SK-N-SH (cell line): Measurements from ENCODE around the gene ST7. TPM values are rescaled to one million over a fixed set of nuclear protein-coding genes. Genes with fewer than 3 reads are reported as not detected.

Experiments
- CTCF ChIA-PET: fragments of 300-600, 350-600 bp; formaldehyde crosslinking; extraction: SDS; loops from one replicate; lab custom pipeline; 2021; lab: Yijun Ruan, JAX
- POLR2A ChIA-PET: fragments of 350-600 bp; sonication (Branson Sonifier 250); formaldehyde crosslinking; extraction: SDS; loops from one replicate; lab custom pipeline; 2020; ENCODE audit warnings: antibody characterized with exemption, inconsistent platforms; lab: Yijun Ruan, JAX
- DNase-seq: peaks from one replicate; pipeline ENCODE4 v3.0.0; 2012
- H2AFZ ChIP-seq: fragments of 200-600 bp; sonication (generic); 2 replicates; pipeline ENCODE4 v1.8.1; 2016; ENCODE audit warnings: antibody characterized with exemption, mild to moderate bottlenecking, low read depth
- H3F3A ChIP-seq: fragments of 200-600 bp; sonication (generic); replicated peaks from 2 replicates; pipeline ENCODE3; 2016; ENCODE audit warnings: antibody characterized with exemption, mild to moderate bottlenecking; ENCODE audit not compliant: insufficient read depth
- H3K27ac ChIP-seq, 2 experiments: fragments of 200-500 bp in 1 of 2; fragments of 200-600 bp in 1 of 2; sonication (Bioruptor generic) in 1 of 2; sonication (generic), shearing (Covaris generic) in 1 of 2; 2 replicates each; pipeline versions ENCODE4 v1.5.1 to v1.6.1; 2014 to 2016; ENCODE audit warnings: low read depth in 2 of 2, inconsistent platforms in 1 of 2, low read length in 1 of 2, mild to moderate bottlenecking in 1 of 2, mixed read lengths in 1 of 2
- H3K27me3 ChIP-seq: fragments of 200-600 bp; sonication (generic), shearing (Covaris generic); 2 replicates; pipeline ENCODE4 v1.6.1; 2016; ENCODE audit warnings: mixed run types; ENCODE audit not compliant: insufficient read depth
- H3K36me3 ChIP-seq, 2 experiments: fragments of 200-500 bp in 1 of 2; fragments of 200-600 bp in 1 of 2; sonication (Bioruptor generic) in 1 of 2; sonication (generic) in 1 of 2; replicated peaks in 1 of 2; 2 replicates each; pipeline versions ENCODE3 to v1.5.1; 2014 to 2016; ENCODE audit warnings: low read length in 1 of 2, mild to moderate bottlenecking in 1 of 2; ENCODE audit not compliant: insufficient read depth in 2 of 2, control insufficient read depth in 1 of 2
- H3K4me1 ChIP-seq, 2 experiments: fragments of 200-500 bp in 1 of 2; fragments of 200-600 bp in 1 of 2; sonication (Bioruptor generic) in 1 of 2; sonication (generic), shearing (Covaris generic) in 1 of 2; 2 replicates each; pipeline versions ENCODE4 v1.5.1 to v1.6.1; 2014 to 2016; ENCODE audit warnings: low read depth in 1 of 2, low read length in 1 of 2, mixed run types in 1 of 2; ENCODE audit not compliant: insufficient read depth in 2 of 2, control insufficient read depth in 1 of 2
- H3K4me2 ChIP-seq: fragments of 200-600 bp; sonication (generic), shearing (Covaris generic); 2 replicates; pipeline ENCODE4 v1.6.1; 2017; ENCODE audit warnings: mixed run types
- H3K4me3 ChIP-seq, 2 experiments: fragments of 200-500 bp in 1 of 2; fragments of 200-600 bp in 1 of 2; sonication (Bioruptor generic) in 1 of 2; sonication (generic), shearing (Covaris generic) in 1 of 2; 2 replicates each; pipeline versions ENCODE4 v1.5.1 to v1.8.1; 2014 to 2016; ENCODE audit warnings: low read depth in 2 of 2, inconsistent platforms in 1 of 2, low read length in 1 of 2, mild to moderate bottlenecking in 1 of 2, mixed read lengths in 1 of 2, moderate library complexity in 1 of 2
- H3K79me2 ChIP-seq: fragments of 200-600 bp; sonication (generic); 2 replicates; pipeline ENCODE4 v1.8.1; 2017; ENCODE audit warnings: mild to moderate bottlenecking; ENCODE audit not compliant: insufficient read depth
- H3K9ac ChIP-seq: fragments of 200-600 bp; sonication (generic); 2 replicates; pipeline ENCODE4 v1.6.1; 2017; ENCODE audit warnings: mixed run types
- H3K9me2 ChIP-seq: fragments of 200-600 bp; sonication (generic); 2 replicates; pipeline ENCODE4 v1.6.1; 2017; ENCODE audit warnings: mixed run types
- H3K9me3 ChIP-seq: fragments of 200-600 bp; sonication (generic); 2 replicates; pipeline ENCODE4 v1.6.1; 2017; ENCODE audit warnings: mixed run types, mild to moderate bottlenecking, moderate library complexity
- H4K20me1 ChIP-seq: fragments of 200-600 bp; sonication (generic); 2 replicates; pipeline ENCODE4 v1.6.1; 2017; ENCODE audit warnings: mild to moderate bottlenecking, mixed run types; ENCODE audit not compliant: insufficient read depth
- CHD2 ChIP-seq: fragments of 150-350 bp; IDR thresholded peaks from 2 replicates; pipeline ENCODE4 v1.6.1; 2018; ENCODE audit warnings: low read length; ENCODE audit not compliant: partially characterized antibody
- CTCF ChIP-seq: fragments of 200-600 bp; sonication (generic); IDR thresholded peaks from 2 replicates; pipeline ENCODE4 v1.6.1; 2017; ENCODE audit warnings: antibody characterized with exemption, mild to moderate bottlenecking, moderate library complexity
- ELF1 ChIP-seq: IDR thresholded peaks from 2 replicates; pipeline ENCODE4 v1.4.0; 2012
- EZH2phosphoT487 ChIP-seq: fragments of 200-600 bp; sonication (generic); IDR thresholded peaks from 2 replicates; pipeline ENCODE4 v1.6.1; 2017; ENCODE audit warnings: low read depth, mixed run types, mild to moderate bottlenecking, antibody characterized with exemption, moderate library complexity, borderline replicate concordance
- IRF3 ChIP-seq: fragments of 150-350 bp; IDR thresholded peaks from 2 replicates; pipeline ENCODE4 v1.6.1; 2016; ENCODE audit warnings: mild to moderate bottlenecking, low read depth, low read length
- NRF1 ChIP-seq: IDR thresholded peaks from 2 replicates; pipeline ENCODE4 v1.6.1; 2012; ENCODE audit warnings: low read depth, mild to moderate bottlenecking, low read length
- PBX3 ChIP-seq: IDR thresholded peaks from 2 replicates; pipeline ENCODE4; 2012
- POLR2AphosphoS5 ChIP-seq: IDR thresholded peaks from 2 replicates; pipeline ENCODE4 v1.6.1; 2012; ENCODE audit warnings: low read depth, low read length
- REST ChIP-seq: IDR thresholded peaks from 2 replicates; pipeline ENCODE4 v1.6.1; 2012; ENCODE audit warnings: mild to moderate bottlenecking, low read depth, low read length, moderate library complexity
- TEAD4 ChIP-seq: IDR thresholded peaks from 2 replicates; pipeline ENCODE4 v1.4.0; 2012; ENCODE audit warnings: mild to moderate bottlenecking, borderline replicate concordance; ENCODE audit not compliant: insufficient read depth
- YY1 ChIP-seq: IDR thresholded peaks from 2 replicates; pipeline ENCODE4 v1.4.0; 2012; ENCODE audit warnings: low read depth, mild to moderate bottlenecking
- WGBS: methylation state at CpG from one replicate; pipeline ENCODE4 v1.1.6; 2017; ENCODE audit warnings: low lambda C conversion rate; 5-methylcytosine and 5-hydroxymethylcytosine counted together
- polyA plus RNA-seq, 3 experiments: library from polyadenylated mRNA; depleted of rRNA; stranded (reverse); fragments of >200 nt; gene quantifications; 2 replicates each; pipeline ENCODE4 v1.2.3, GENCODE V29; 2012
- TF ChIP-seq, protein P1 (sequence below): IDR thresholded peaks from 2 replicates; pipeline ENCODE4 v1.4.0; 2012; ENCODE audit warnings: low read depth
- TF ChIP-seq, protein P2 (sequence below): fragments of 150-350 bp; IDR thresholded peaks from 2 replicates; pipeline ENCODE4 v1.6.1; 2017; ENCODE audit warnings: antibody characterized with exemption, low read length, low read depth, borderline replicate concordance

Gene ST7
- polyA plus RNA-seq, 1 of the 3 experiments (the other 2 are of a cell fraction), result 23.5 TPM

DNA sequence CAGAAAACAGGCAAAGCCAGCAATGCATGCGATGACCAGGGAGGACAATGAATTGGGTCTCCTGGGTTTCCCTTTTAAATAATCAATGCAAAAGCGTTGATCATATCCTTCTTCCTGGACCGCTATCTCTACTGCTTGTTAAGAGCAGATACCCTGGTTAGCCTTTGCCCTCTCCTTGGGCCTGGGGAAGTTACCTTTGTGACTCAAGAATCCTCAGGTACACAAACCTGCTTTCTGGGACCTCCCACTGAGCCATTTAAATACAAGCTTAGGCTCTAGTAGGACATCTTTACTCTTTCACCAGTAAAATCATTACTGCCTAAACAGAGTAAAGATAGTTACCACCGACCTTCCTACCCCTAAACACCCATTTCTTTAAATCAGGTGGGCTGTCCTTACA, 195.7 kb downstream of the ST7 start:
- no peak overlapping the region for H3K27ac ChIP-seq

More for the DNA sequence above, 195.7 kb downstream of the ST7 start:
- Histone ChIP-seq H3K27me3 (no peaks in the 10 kb centered on the region), H3K79me2 (no peaks in the 10 kb centered on the region), H3K9me2 (no peaks in the 10 kb centered on the region), H3F3A (no peaks in the 10 kb centered on the region), H3K9ac (no peak overlapping the region), H3K4me2 (no peak overlapping the region), H4K20me1 (no peaks in the 10 kb centered on the region), H3K36me3 (peaks cover 0 to 3% of the 10 kb centered on the region in 2 experiments), H3K4me3 (no peak overlapping the region), H2AFZ (no peak overlapping the region), H3K4me1 (peaks cover 0 to 5% of the 10 kb centered on the region in 2 experiments; a peak in 1 of 4 replicates), H3K9me3 (no peaks in the 10 kb centered on the region)
- DNase-seq, result no peak
- WGBS, result 94% methylated on average over 4 of the region's 4 CpGs
- no peak for TF ChIP-seq POLR2AphosphoS5
- no peak for TF ChIP-seq PBX3
- TF ChIP-seq, protein P1, sequence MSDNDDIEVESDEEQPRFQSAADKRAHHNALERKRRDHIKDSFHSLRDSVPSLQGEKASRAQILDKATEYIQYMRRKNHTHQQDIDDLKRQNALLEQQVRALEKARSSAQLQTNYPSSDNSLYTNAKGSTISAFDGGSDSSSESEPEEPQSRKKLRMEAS, result no peak
- TF ChIP-seq NRF1, result no peak
- TF ChIP-seq EZH2phosphoT487, result no peak
- no peak for TF ChIP-seq IRF3
- no peak for TF ChIP-seq TEAD4
- no peak for TF ChIP-seq CHD2
- TF ChIP-seq, protein P2, sequence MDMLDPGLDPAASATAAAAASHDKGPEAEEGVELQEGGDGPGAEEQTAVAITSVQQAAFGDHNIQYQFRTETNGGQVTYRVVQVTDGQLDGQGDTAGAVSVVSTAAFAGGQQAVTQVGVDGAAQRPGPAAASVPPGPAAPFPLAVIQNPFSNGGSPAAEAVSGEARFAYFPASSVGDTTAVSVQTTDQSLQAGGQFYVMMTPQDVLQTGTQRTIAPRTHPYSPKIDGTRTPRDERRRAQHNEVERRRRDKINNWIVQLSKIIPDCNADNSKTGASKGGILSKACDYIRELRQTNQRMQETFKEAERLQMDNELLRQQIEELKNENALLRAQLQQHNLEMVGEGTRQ, result no peak
- no peak for TF ChIP-seq YY1
- TF ChIP-seq REST, result no peak
- TF ChIP-seq CTCF, result no peak
- no peak for TF ChIP-seq ELF1
- CTCF ChIA-PET, result interaction anchor here (1.1 to 1.7 kb wide), 4 partner anchors 8 to 21 kb away, joined by 3 to 7 read pairs (median 4); no protein-coding TSS in a partner anchor
- POLR2A ChIA-PET, result no interaction called here
